Adrenal gland (tissue), 12 donors: ENCODE results near the gene ZNF440. TPM values are rescaled to one million over a fixed set of nuclear protein-coding genes. Genes with fewer than 3 reads are reported as not detected.
"Not testable (repeated sequence)": the region's sequence is repeated elsewhere in the genome, so short reads cannot be mapped to it uniquely, and the experiment has no call there.

Experiments
- DNase-seq, 7 donors: peaks; one replicate each; pipeline ENCODE4 v3.0.0-alpha.2; 2019 to 2020
- H3K27ac ChIP-seq, 5 donors: fragments of 200-600 bp; sonication (generic) in 4 of 5; 1 replicate in 3 of 5; 2 replicates in 2 of 5; pipeline versions ENCODE4 v1.5.1 to v1.8.0; 2016 to 2020; ENCODE audit warnings: mild to moderate bottlenecking in 1 of 5
- H3K27me3 ChIP-seq: fragments of 200-600 bp; 2 replicates; pipeline ENCODE4 v1.8.0; 2021
- H3K36me3 ChIP-seq, 2 donors: fragments of 200-600 bp; replicated peaks in 1 of 2; 1 replicate in 1 of 2; 2 replicates in 1 of 2; pipeline versions ENCODE4 v1.5.1 to v1.8.0; 2018 to 2022
- H3K4me1 ChIP-seq, 2 donors: fragments of 200-600 bp; replicated peaks in 1 of 2; 1 replicate in 1 of 2; 2 replicates in 1 of 2; pipeline versions ENCODE4 v1.5.1 to v1.8.0; 2018 to 2021
- H3K4me3 ChIP-seq, 4 donors: fragments of 200-600 bp; sonication (generic) in 3 of 4; one replicate each; pipeline ENCODE4 v1.5.1; 2016 to 2018
- H3K9me3 ChIP-seq, 3 donors: fragments of 200-600 bp; sonication (generic) in 1 of 3; replicated peaks in 1 of 3; 1 replicate in 2 of 3; 2 replicates in 1 of 3; pipeline versions ENCODE4 v1.5.1 to v1.8.0; 2016 to 2021
- CTCF ChIP-seq, 6 experiments: fragments of 450-650 bp in 4 of 6; fragments of 200-600 bp in 2 of 6; sonication (generic) in 1 of 6; IDR thresholded peaks; 1 replicate in 5 of 6; 2 replicates in 1 of 6; pipeline versions ENCODE4 v1.5.1 to v1.8.0; 2016 to 2021; ENCODE audit warnings: antibody characterized with exemption in 6 of 6, mild to moderate bottlenecking in 2 of 6, moderate library complexity in 1 of 6
- POLR2A ChIP-seq, 2 donors: fragments of 450-650 bp; IDR thresholded peaks; one replicate each; pipeline ENCODE4 v1.6.1; 2017; ENCODE audit warnings: antibody characterized with exemption in 2 of 2, mild to moderate bottlenecking in 2 of 2, moderate library complexity in 1 of 2
- WGBS, 4 donors: extraction: QIAGEN DNeasy Blood & Tissue Kit in 2 of 4; methylation state at CpG; one replicate each; pipeline versions ENCODE4 v1.1.5 to v1.1.7; 2013 to 2017; 5-methylcytosine and 5-hydroxymethylcytosine counted together
- intact Hi-C, 2 donors: fragments of 100-400 bp; cut with DNase I; formaldehyde crosslinking; loops; one replicate each; pipeline versions ENCODE4 v1.14.1 to v1.15.0; 2022 to 2023
- polyA plus RNA-seq, 3 donors: library from polyadenylated mRNA; stranded (reverse); fragments of 200-250 nt in 2 of 3; fragments of 350-450 nt in 1 of 3; fragmentation: Illumina TruSeq in 1 of 3; extraction: RNeasy Lipid Tissue Mini Kit (QIAGEN cat#74804) in 1 of 3; gene quantifications; one replicate each; pipeline ENCODE4 v1.2.3, GENCODE V29; 2013 to 2014
- total RNA-seq, 9 donors: library from RNA; depleted of rRNA in 4 of 9; stranded (reverse); fragments of >200 nt in 4 of 9; fragments of 120-200 nt in 1 of 9; fragmentation: NEBNext Ultra II Directional in 1 of 9; extraction: Animal tissue kit (Norgen Biotek cat#: 25700) in 1 of 9; gene quantifications; one replicate each; pipeline versions ENCODE4 v1.1.0 to v1.2.4, GENCODE V29; 2013 to 2023
- donor health status: healthy with polysubstance abuse.
- donor health status: Bipolar disorder and iron deficiency.
- donor health status: DM: yes; HTN: yes; CAD: no.
- donor health status: DM: no; HTN: no; CAD: no.
- donor health status: DM: no; HTN: no; CAD: no.
- donor health status: DM: yes; HTN: yes; CAD: no.

ZNF440 gene
- total and polyA plus RNA-seq, 12 donors: 3.4 to 14.5 (median 8.4) TPM

- no peaks in the 10 kb centered on the region for H3K27me3 ChIP-seq
- TF ChIP-seq CTCF (IDR thresholded peaks at IDR 0.05) (no peak), POLR2A (IDR thresholded peaks at IDR 0.05) (no peak)
- intact Hi-C loops: no loop called here
- H3K9me3 ChIP-seq: peaks cover 0 to 41% (median 5%) of the 10 kb centered on the region in 3 donors
- H3K4me3 ChIP-seq: no peak overlapping the region
- DNase-seq: no peak
- H3K4me1 ChIP-seq: no peaks in the 10 kb centered on the region
- peaks cover 0 to 19% of the 10 kb centered on the region in 2 donors for H3K36me3 ChIP-seq
- WGBS, 4 donors: 94 to 97% (median 96%) methylated on average over 8 of the region's 8 CpGs
- no peak overlapping the region for H3K27ac ChIP-seq
Measured at GRCh38 chr19:11832253-11832912, 18.3 kb downstream of the ZNF440 start.

GRCh38 chr19:11833541-11833940, 19.5 kb downstream of the ZNF440 start:
- Histone ChIP-seq H3K4me3 (no peak overlapping the region), H3K27me3 (no peaks in the 10 kb centered on the region), H3K36me3 (peaks cover 0 to 19% of the 10 kb centered on the region in 2 donors), H3K9me3 (peaks cover 0 to 41% (median 5%) of the 10 kb centered on the region in 3 donors), H3K4me1 (no peaks in the 10 kb centered on the region), H3K27ac (no peak overlapping the region)
- no peak for DNase-seq
- WGBS, 4 donors: 96 to 99% (median 97%) methylated on average over 2 of the region's 2 CpGs
- no peak for TF ChIP-seq CTCF (IDR thresholded peaks at IDR 0.05)
- intact Hi-C loops: no loop called here

GRCh38 chr19:11835626-11836066, 21.6 kb downstream of the ZNF440 start:
- H3K4me1 ChIP-seq, H3K27me3 ChIP-seq, H3K4me3 ChIP-seq, intact Hi-C loops, H3K27ac ChIP-seq, DNase-seq: not testable (repeated sequence)
- Histone ChIP-seq H3K9me3 (peaks cover 0 to 41% (median 5%) of the 10 kb centered on the region in 3 donors), H3K36me3 (peaks cover 0 to 19% of the 10 kb centered on the region in 2 donors)
- WGBS, 4 donors: 89 to 99% (median 89%) methylated on average over 2 of the region's 2 CpGs

GRCh38 chr19:11843722-11844121, 29.6 kb downstream of the ZNF440 start:
- Histone ChIP-seq H3K36me3 (no peaks in the 10 kb centered on the region), H3K4me1 (no peaks in the 10 kb centered on the region), H3K4me3 (no peak overlapping the region), H3K27me3 (no peaks in the 10 kb centered on the region), H3K9me3 (no peaks in the 10 kb centered on the region), H3K27ac (no peak overlapping the region)
- WGBS, 4 donors: 56 to 66% (median 61%) methylated on average over 2 of the region's 2 CpGs
- no peak for DNase-seq
- intact Hi-C loops: no loop called here
- no peak for TF ChIP-seq CTCF (IDR thresholded peaks at IDR 0.05)
- TF ChIP-seq POLR2A (IDR thresholded peaks at IDR 0.05): no peak

- DNase-seq, H3K4me1 ChIP-seq, H3K4me3 ChIP-seq, H3K36me3 ChIP-seq, H3K27ac ChIP-seq, intact Hi-C loops, H3K27me3 ChIP-seq, H3K9me3 ChIP-seq: not testable (repeated sequence)
- 70 to 75% (median 73%) methylated on average over 4 to 6 of the region's 6 CpGs for WGBS, 4 donors
Measured at GRCh38 chr19:11847615-11848014, 33.5 kb downstream of the ZNF440 start.
